Measurements from ENCODE around the gene CHPF.

Gene CHPF

GRCh38 chr2:219527472-219527871, 16.1 kb downstream of the CHPF start:
- DNase-seq, result no peak

GRCh38 chr2:219527076-219527394, 16.6 kb downstream of the CHPF start:
- DNase-seq, result no peak

DNA sequence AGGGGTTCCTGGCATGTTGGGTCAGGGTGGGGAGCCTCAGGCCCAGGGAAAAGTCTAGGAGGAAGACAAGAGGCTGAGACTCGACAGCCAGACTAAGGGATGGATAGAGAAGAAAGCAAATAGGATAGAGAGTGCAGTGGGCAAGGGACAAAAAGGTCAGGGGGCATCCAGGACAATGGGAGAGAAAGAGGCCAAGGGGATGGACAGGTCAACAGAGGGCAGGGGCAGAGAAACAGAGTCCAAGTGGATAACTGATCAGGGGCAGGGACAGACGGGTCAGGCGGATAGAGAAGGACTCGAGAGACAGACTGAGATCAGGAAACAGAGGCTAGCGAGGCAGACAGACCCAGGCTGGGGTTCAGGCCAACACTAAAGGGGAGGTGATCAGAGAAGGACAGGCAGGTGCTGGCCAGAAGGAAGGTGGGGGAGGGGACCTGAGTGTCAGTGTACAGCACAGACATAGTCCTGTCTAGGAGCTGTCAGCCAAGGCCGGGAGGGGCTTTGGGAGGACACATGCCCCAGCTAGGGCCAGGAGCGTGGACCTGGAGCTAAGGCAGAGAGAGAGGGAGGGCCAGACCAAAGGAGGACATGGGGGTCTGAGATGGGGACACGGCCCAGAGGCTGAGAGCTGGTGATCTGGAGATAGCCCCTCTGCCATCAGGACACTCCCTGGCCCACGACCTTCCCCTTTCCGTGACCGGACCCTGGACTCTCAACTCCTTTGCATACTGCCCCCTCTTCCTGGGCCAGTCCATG, 17.1 kb downstream of the CHPF start:
- no peak for DNase-seq

- no peak for DNase-seq
Measured at GRCh38 chr2:219525533-219526232, 17.9 kb downstream of the CHPF start.

DNA sequence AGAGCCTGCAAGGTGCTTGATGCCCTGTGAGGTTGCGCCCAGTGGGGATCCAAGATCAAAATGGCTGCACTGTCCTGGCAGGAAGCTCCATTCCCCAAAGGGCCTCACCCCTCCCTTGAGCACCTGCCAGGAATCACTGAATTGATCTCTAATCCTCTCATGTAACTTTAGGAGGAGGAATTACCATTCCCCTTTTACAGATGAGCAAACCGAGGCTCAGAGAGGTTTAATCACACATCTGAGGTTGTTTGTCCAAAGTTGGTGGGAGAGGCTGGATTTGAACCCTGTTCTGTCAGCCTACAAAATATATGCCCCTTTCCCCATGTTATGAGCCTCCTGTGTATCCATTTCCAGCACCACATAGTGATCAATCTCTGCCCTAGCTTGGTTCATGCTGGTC, 18.8 kb downstream of the CHPF start:
- DNase-seq, result no peak

- no peak for DNase-seq
Measured at GRCh38 chr2:219523031-219523671, 20.5 kb downstream of the CHPF start.

DNA sequence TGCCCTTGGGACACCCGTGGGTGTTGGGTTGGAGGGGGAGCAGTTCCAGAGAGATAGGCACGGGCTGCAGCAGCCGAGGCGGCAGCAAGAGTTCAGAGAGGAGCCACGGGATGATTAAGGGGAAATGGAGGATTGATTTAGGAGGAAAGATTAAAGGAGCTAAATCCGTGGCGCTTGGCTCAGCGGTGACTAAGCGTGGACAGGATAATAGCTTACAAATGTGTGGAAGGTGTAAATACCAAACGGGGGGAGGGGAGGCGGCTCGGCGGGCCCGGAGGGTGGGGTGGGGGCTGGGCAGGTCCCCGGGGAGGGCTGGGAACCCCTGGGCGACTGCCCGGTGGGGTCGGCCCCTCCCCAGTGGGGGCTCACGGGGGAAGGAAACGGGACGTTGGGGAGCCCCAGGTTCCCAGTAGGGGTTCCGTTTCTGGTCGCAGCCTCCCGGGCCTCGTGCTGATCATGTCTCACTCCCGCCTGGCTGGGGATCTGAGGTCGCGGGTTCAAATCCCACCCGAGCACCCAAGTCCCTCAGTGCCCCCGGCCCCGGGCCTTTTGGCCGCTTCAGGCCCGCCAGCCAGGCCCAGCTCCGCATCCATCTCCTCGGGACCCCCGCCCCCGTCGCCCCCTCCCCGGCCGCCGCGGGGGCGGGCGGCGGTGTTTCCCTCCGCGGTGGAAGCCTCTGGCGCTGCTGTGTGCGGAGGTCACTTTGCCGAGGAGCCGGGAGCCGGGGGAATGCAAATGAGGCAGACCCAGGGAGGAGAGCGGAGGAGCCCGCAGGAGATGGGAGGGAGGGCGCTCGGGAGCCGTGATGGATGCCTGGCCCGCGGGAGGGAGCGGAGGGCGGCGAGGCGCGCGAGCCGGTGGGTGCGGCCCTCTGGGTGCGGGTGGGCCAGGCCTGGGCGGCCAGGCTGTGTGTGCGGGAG, 21.2 kb downstream of the CHPF start:
- DNase-seq, result no peak

GRCh38 chr2:219521066-219521880, 22.3 kb downstream of the CHPF start:
- no peak for DNase-seq

DNA sequence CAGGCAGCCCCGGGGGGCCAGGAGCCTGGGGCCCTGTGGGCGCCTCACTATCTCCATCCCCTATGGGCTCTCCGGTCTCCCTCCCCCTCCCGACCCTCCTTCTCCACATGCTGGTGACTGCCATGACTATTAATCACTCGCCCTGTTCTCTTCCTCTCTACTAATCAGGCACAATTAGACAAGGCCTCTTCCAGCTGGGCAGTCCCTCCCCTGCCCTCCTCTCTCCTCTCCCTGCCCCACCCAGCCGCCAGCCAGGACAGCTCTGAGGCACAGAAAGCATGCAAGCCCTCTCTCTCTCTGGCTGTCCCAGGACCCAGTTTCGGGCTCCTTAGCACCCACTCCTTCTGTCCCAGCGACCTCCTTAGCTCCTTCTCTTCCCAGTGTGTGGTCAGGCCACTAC, 23.5 kb downstream of the CHPF start:
- DNase-seq, result no peak

DNA sequence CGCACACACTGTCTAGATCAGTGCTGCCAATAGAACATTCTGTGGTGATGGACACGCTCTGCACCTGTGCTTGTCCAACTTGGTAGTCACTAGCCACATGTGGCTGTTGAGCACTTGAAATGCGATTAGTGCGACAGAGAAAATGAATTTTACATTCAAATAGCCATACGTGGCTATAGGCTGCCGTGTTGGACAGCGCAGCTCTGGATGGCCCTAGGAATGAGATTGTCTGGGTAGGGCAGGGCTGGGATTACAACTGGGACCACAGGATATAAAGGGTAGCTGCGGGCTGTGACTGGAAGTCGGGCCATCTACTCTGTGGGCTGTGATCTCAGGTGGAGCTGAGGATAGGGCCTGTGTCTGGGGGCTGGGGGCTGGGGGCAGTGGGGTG, 24.1 kb downstream of the CHPF start:
- no peak for DNase-seq

DNA sequence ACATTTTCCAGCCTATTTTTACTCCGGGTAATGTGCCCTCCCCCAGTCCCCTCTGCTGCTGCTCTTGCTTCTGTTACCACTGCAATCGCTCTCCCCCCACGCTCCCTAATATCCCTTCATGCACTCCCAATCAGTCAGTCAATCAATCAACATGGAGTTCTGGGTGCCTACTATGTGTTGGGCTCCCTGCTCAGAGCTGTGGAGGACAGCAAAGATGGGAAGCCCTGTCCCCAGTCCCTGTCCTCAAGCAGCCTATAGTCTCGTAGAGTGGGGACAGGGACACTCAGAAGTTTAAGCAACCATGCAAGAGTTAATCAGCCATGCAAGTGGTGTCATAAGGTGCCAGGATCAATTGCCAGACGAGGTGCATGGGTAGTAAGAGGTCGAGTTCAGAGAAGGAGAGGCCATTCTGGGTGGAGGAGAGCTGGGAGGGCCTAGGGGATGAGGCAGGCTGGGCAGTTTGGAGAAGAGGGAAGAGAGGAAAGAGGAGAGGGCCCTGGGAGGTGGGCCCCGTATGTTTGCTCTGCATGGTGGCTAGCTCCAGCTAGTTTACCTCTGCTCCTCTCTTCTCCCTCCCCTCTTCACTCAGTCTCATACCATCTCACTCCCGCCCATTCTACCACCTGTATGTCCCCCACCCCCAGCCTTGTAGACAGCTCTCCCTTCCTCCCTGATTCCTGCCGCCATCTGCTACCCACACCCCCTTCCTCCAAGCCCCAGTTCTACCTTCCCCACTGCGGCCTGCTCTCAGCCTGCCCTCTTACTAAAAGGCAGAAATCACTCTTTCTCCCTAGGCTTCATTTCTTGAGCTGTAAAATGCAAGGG, 25.4 kb downstream of the CHPF start:
- no peak for DNase-seq

GRCh38 chr2:219516888-219517287, 26.7 kb downstream of the CHPF start:
- DNase-seq, result no peak

- DNase-seq, result no peak
Measured at GRCh38 chr2:219515874-219516629, 27.6 kb downstream of the CHPF start.

DNA sequence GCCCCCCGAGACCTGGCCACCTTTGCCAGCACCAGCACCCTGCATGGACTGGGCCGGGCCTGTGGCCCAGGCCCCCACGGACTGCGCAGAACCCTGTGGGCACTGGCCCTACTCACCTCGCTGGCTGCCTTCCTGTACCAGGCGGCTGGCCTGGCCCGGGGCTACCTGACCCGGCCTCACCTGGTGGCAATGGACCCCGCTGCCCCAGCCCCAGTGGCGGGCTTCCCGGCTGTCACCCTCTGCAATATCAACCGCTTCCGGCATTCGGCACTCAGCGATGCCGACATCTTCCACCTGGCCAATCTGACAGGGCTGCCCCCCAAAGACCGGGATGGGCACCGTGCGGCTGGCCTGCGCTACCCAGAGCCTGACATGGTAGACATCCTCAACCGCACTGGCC, 28.8 kb downstream of the CHPF start:
- DNase-seq, result no peak

- DNase-seq, result no peak
Measured at GRCh38 chr2:219514196-219514761, 29.3 kb downstream of the CHPF start, which contains the start of gene ASIC4. ASIC4 (plus strand) TSS chr2:219514482; CDS start chr2:219514725, 243 bp downstream.

GRCh38 chr2:219513787-219514186, 29.8 kb downstream of the CHPF start:
- no peak for DNase-seq

DNA sequence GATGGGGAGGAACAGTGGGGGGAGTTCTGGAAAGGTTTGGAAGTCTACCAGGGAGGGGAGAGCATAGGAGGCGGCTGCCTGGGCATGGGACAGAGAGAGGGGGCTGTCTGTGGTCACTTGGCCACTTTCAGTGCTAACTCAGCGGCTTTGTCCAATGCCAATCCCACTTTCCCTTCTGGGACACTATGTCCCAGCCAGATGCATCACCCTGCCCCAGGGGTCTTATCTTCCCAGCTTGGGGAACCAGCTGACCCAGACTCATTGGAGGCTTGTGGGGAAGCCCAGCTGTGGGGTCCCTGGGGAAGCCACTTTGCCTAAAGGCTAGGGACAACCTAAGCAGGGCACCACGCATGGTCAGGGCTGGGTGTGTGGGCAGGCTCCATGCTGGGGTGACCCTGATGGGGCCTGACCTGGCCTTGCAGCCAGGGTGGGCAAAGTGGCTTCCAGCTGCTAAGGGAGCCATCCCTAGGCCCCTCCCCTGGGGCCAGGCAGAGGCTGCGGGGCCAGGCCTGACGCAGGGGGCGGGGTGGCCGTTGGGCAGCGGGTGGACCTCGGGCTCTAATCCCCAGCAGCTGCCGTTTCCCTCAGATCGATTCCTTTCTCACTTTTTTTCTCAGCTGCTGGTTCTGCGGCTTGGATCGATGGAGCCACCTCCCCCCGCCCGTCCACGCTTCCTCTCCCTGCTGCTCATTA, 30.9 kb downstream of the CHPF start:
- DNase-seq, result no peak

GRCh38 chr2:219511547-219512325, 31.9 kb downstream of the CHPF start:
- DNase-seq, result no peak

All from NCI-H2081 treated with DMSO at 0.1 percent for 48 hours (cell line).